Activated T-cell treated with anti-CD3 and anti-CD28 coated beads for 1 hour (primary cell): Measurements from ENCODE around the gene ZNF423.

Experiments
- DNase-seq: peaks from one replicate; pipeline ENCODE4 v3.0.0-alpha.2; 2020; ENCODE audit warnings: low read depth

ZNF423 gene

GRCh38 chr16:49600536-49600935 is 255.4 kb downstream of the ZNF423 start:
- no peak for DNase-seq

DNA sequence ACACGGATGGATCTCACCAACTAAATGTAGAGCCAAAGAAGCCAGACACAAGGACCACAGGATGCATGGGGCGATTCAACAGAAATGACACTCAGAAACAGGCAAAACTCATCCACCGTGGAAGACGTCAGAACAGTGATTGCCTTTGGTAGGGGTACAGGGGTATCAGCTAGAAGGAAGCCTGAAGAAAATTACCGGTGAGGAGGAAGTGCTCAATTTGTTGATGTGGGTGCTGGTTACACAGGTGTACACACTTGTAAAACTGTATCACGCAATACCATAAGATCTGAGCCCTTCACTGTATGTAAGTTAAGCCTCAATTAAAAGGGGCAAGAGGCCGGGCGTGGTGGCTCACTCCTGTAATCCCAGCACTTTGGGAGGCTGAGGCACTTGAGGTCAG is 256.2 kb downstream of the ZNF423 start:
- DNase-seq: no peak

DNA sequence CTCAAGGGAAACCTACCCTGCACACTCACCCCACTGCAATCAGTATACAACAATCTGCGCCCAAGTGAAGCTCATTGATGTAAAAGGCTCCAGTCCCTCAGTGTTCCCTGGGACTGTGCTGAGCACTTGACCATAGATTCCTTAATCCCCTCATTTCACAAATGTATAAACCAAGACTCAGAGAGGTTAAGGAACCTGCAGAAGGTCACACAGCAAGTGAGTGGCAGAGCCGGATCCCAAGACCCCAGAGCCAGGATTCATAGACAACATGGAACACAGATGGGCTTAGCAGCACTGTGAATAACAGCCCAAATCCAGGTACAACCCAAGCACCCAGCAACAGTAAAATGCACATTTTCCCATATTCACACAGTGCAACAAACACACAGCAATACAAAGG is 256.6 kb downstream of the ZNF423 start:
- DNase-seq: no peak

- no peak for DNase-seq
Observed at GRCh38 chr16:49598383-49599170, 257.3 kb downstream of the ZNF423 start.

DNA sequence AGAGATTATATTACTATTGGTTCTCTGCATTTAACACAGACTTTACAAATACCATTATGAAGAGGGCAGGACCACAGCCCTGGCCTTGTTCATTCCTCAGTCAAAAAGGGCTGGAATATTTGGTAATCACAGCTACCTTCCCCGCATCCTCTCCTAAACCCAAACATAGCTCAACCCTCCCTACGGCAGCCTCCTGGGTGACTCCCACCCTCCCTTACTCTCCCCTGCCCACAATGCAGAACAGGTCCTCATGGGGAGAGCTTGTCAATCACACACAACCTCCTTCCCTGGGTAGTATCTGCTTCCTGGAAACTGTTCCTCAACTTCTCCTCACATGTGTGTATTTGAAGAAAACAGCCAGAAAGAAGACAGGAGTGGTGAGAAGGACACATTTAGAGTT is 258.1 kb downstream of the ZNF423 start:
- no peak for DNase-seq

GRCh38 chr16:49596648-49597291 is 259.1 kb downstream of the ZNF423 start:
- DNase-seq: no peak

DNA sequence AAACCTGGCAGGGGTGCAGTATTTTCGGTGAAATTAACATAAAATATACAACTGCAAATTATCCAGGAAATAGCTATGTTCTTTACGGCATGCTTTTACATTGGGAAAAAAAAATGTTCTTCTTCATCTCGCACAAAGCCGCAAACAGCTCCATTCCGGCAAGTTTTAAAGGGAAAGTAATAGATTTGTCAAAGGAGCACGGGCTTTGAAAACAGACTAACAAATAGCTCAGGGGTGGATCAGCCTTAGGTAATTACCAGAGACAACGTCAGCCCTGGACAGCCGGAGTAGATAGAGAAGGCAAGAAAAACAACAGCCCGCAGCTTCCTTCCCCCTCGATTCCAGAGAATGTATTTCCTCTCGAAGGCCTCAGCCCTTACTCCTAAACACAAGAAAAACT is 259.8 kb downstream of the ZNF423 start:
- no peak for DNase-seq

- DNase-seq: no peak
Observed at GRCh38 chr16:49594685-49595498, 261.0 kb downstream of the ZNF423 start.

DNA sequence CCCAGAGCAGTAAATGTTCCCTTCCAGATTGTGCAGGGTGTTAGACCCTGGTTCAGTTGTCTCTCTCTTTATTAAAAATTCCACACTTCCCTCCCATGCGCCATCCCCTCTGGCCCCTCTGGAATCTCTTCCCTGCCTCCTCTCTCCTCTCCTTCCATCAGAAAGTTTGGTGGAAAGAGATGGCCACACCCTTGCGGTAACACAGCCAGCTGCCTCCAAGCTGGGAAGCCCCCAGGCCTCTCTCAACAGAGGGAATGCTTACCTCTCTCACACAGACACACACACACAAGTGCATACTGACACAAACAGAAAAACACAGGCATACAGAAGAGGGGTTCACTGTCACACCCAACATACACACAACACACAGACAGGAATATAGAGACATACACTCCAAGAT is 261.8 kb downstream of the ZNF423 start:
- DNase-seq: no peak

DNA sequence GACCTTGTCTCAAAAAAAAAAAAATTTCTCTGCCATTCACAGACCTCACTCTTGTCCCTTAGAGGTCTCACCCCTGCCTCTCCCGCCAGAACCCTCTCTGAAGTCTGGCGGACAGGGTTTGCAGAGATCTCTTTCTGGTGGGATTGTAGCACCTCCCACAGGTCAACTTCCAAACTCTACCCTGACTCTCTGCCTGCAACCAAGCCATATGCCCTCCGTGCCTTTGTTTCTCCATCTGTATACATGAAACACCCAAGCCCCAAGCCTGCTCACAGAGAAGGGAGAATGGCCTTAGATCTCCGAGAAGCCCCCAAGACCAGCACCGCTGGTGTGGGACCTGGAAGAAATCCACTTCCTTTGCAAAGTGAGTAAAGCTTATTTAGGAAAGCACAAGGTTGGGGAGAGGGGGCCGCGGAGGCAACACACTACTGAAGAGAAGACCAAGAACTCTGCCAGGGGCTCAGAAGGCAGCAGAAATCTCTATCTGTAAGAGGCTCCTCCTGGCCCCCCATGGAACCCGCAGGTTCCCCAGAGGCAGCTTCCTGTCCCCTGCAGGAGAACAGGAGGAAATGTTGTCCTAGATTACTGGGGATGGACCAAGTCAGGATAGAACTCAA is 262.4 kb downstream of the ZNF423 start:
- DNase-seq: no peak

DNA sequence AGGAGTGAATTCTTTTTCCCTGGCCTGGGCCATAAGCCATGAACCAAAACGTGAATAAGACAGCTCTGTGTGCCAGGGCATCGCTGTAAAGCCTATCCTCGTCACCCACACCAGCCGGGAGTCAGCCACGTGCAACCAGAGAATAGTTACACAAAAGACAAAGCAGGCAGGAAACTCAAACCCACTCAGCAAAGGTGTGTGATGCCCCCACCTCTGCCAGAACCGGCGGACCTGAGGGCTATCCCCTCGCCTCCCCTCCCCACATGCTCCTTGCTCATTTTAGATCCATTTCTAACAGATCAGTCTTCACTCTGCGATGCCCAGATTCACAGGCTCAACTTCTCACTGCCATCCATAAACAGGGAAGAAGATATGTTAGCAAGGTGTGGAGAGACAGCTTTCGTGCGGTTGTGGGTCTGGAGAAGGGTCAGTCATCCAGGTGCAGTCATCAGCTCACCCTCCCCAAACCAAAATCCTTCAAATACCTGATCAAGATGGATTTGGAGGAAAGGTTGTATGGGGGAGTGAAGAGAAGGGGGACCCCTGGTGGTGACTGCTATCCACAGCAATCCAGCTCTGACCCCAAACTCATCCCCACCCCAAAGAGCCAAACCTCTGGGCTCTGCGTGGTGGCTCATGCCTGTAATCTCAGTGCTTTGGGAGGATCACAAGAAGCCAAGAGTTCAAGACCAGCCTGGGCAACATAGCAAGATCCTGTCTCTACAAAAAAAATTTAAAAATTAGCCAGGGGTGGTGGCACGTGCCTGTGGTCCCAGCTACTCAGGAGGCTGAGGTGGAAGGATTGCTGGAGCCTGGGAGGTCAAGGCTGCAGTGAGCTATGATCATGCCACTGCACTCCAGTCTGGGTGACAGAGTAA is 263.1 kb downstream of the ZNF423 start:
- DNase-seq: peak; percentile 9

GRCh38 chr16:49590166-49590871 is 265.6 kb downstream of the ZNF423 start:
- no peak for DNase-seq

GRCh38 chr16:49589544-49590031 is 266.3 kb downstream of the ZNF423 start:
- no peak for DNase-seq

DNA sequence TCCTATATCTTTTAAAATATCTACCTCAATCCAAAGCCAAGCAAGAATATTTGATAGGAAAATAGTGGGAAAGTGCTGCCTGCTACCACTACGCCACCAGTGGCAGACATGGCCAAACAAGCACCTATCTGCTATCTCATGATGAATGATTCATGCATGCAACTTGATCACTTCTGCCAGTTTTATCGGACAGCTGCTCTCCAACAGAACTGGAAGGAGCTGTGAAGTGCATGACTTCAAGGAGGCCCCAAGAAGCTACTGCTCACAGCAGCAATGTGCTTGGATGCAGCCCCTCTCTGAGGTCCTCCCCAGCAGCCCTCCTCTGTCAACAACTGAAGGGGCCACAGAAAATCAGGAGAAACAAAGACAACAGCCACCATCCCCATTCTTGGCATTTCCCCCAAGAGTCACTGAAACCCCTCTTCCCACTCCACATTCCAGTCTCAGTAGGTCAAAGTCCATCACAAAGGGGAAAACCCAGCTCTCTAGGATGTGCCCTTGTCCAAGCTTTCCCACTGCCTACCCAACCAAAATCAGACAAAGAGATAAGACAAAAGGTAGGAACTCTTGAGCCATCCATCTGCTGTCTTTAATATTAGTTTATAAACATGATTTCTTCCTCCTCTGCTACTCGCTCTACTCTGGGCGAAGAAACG is 267.1 kb downstream of the ZNF423 start:
- DNase-seq: no peak

- DNase-seq: no peak
Observed at GRCh38 chr16:49588026-49588425, 267.9 kb downstream of the ZNF423 start.

- no peak for DNase-seq
Observed at GRCh38 chr16:49587511-49587910, 268.4 kb downstream of the ZNF423 start.

DNA sequence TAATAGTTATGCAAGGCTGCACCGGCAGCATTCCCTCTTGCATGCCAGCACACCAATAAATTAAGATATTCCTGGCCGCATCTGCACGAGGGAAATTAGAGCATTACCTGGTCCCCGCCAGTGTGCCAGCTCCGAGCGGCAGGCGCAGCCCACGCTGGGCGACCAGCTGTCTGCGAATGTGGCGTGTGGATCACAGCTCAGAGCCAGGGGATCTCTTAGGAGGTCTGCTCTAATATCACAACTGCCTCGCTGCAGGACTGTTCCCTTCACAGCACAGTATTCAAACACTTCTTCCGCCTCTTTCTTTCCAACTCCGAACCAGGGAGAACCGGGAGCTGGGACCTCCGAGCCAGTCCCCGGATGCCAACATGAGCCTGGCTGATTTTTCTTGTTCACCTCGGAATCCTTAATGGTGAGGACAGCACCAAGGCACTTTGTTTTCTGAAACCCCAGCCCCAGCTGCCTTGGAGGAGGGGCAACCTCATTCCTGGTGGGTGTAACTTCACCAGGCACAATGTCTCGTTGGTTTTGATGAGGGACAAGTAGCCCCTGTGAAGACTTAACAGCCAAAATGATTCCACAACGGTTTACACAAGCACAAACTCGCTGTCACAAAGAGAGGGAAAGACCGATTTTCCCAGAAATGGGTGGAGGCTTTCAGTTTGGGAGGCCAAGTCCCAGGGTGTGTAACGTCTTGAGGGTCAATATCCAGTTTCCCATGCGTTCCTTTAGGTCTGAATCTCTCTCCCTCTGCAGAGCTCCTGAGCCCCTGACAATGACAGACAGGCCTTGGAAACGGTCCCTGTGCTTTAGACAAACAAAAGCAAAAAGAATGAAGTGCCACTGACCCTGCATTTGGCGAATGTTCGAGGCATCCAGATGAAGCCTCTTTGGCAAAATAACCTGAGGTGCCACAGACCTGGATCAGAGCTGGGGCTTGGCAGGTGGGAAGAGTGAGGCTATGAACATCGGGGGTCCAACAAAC is 269.2 kb downstream of the ZNF423 start:
- no peak for DNase-seq

DNA sequence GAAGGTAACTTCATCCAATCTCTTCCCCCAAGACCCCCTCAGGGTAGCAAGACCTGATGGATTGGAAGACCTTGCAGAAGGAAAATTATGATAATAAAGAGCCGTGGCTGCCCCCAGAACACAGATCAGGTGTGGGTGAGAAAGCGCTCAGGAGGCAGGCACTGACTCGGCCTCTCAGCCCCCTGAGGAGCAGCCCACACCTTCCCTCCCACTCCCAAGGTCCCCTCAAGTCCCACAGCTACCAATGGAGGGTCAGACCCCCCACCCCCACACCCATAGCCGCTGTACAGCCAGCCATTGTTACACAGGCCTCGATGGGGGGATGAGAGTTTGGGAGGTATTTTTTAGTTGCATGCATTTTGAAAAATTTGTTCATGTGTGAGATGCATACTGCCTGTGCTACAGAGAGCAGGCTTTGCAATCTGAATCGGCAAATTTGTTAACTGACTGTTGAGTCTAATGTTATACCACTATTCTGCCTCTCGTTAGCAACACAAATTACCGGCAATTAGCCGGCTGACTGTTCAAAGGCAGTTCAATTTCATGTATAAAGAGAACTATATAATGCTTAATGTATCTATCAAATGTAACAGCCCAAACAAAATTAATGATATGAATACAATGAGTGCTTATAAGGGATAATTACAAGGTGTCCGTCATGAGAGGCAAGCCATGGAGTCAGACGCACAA is 270.6 kb downstream of the ZNF423 start:
- DNase-seq: no peak
